Mesothelial cell of epicardium (in vitro differentiated cells): ENCODE measurements around the gene PAXX. TPM values are rescaled to one million over a fixed set of nuclear protein-coding genes. Genes with fewer than 3 reads are reported as not detected.

Experiments used
- DNase-seq, 2 experiments: peaks; one replicate each; pipeline ENCODE4 v3.0.0; 2021; ENCODE audit warnings: low spot score in 2 of 2; ENCODE audit not compliant: unreplicated experiment in 2 of 2
- H3K27ac Mint-ChIP-seq: 2 replicates; pipeline ENCODE4 v1.8.0; 2021; ENCODE audit warnings: mixed read lengths
- H3K27me3 Mint-ChIP-seq: 2 replicates; pipeline ENCODE4 v1.8.0; 2021; ENCODE audit warnings: low read depth, mixed read lengths
- H3K36me3 Mint-ChIP-seq: 2 replicates; pipeline ENCODE4 v1.8.0; 2021; ENCODE audit warnings: mixed read lengths
- H3K4me1 Mint-ChIP-seq: 2 replicates; pipeline ENCODE4 v1.8.0; 2021; ENCODE audit warnings: mixed read lengths
- H3K4me3 Mint-ChIP-seq: 2 replicates; pipeline ENCODE4 v1.8.0; 2021; ENCODE audit warnings: mild to moderate bottlenecking, moderate library complexity, mixed read lengths
- H3K9me3 Mint-ChIP-seq: 2 replicates; pipeline ENCODE4 v1.8.0; 2021; ENCODE audit warnings: mixed read lengths
- CTCF ChIP-seq: fragments of 200-600 bp; sonication (generic); IDR thresholded peaks from one replicate; pipeline ENCODE4 v1.5.0; 2021; ENCODE audit warnings: antibody characterized with exemption; ENCODE audit not compliant: unreplicated experiment
- total RNA-seq: library from RNA; stranded (reverse); gene quantifications from 3 replicates; pipeline ENCODE4 v1.2.1, GENCODE V29; 2021

Gene PAXX
- total RNA-seq, 1 donor from 2014 or later, result 53.1 TPM

- Mint-ChIP-seq H3K36me3 (peaks cover 1% of the 10 kb centered on the region), H3K4me3 (no peak overlapping the region), H3K27ac (no peak overlapping the region), H3K4me1 (peaks cover 3% of the 10 kb centered on the region), H3K9me3 (no peaks in the 10 kb centered on the region), H3K27me3 (no peaks in the 10 kb centered on the region)
- DNase-seq, result no peak
- no peak for TF ChIP-seq CTCF
These were observed 30.4 kb downstream of the PAXX start for GRCh38 chr9:137022662-137023008.

- H3K4me3 Mint-ChIP-seq, result no peak overlapping the region
- no peak for DNase-seq
- H3K27me3 Mint-ChIP-seq, result no peaks in the 10 kb centered on the region
These were observed 30.9 kb downstream of the PAXX start for GRCh38 chr9:137023157-137023556.

DNA sequence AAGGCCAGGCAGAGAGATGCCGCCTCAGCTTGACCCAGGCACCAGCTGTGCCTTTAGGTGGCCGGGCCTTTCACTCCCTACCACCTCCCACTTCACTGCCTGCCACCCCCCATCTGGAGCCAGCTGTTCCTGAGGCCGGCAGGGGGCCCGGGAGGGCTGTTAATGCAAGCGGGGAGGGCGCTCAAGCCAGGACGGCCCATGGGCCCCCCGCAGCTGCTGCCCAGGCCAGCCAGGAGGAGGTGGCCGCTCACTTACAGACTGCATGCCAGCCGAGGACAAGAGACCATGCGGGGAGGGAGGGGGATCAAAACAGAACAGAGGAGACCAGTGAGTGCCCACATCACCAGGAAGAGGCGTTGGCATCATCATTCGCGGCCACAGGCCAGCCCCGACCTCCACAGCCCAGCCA lies 31.4 kb downstream of the PAXX start:
- Mint-ChIP-seq H3K4me3 (no peak overlapping the region), H3K4me1 (peaks cover 3% of the 10 kb centered on the region)

More at GRCh38 chr9:137023157-137023556, 30.9 kb downstream of the PAXX start:
- Mint-ChIP-seq H3K4me1 (peaks cover 3% of the 10 kb centered on the region), H3K27ac (no peak overlapping the region), H3K9me3 (no peaks in the 10 kb centered on the region), H3K36me3 (peaks cover 1% of the 10 kb centered on the region)
- no peak for TF ChIP-seq CTCF

GRCh38 chr9:137025517-137025966 lies 33.3 kb downstream of the PAXX start:
- no peaks in the 10 kb centered on the region for H3K9me3 Mint-ChIP-seq
- H3K4me1 Mint-ChIP-seq, result peaks cover 8% of the 10 kb centered on the region
- no peak for DNase-seq
- H3K27ac Mint-ChIP-seq, result no peak overlapping the region
- no peaks in the 10 kb centered on the region for H3K36me3 Mint-ChIP-seq
- H3K27me3 Mint-ChIP-seq, result no peaks in the 10 kb centered on the region
- TF ChIP-seq CTCF, result no peak
- H3K4me3 Mint-ChIP-seq, result no peak overlapping the region

More for the DNA sequence above, 31.4 kb downstream of the PAXX start:
- H3K27ac Mint-ChIP-seq, result no peak overlapping the region
- no peaks in the 10 kb centered on the region for H3K9me3 Mint-ChIP-seq
- DNase-seq, result no peak
- H3K36me3 Mint-ChIP-seq, result peaks cover under 1% of the 10 kb centered on the region
- no peaks in the 10 kb centered on the region for H3K27me3 Mint-ChIP-seq
- no peak for TF ChIP-seq CTCF

GRCh38 chr9:137026384-137026783 lies 34.2 kb downstream of the PAXX start:
- Mint-ChIP-seq H3K4me1 (peaks cover 8% of the 10 kb centered on the region), H3K4me3 (peak overlapping the region; percentile 77), H3K9me3 (no peaks in the 10 kb centered on the region), H3K36me3 (no peaks in the 10 kb centered on the region), H3K27me3 (no peaks in the 10 kb centered on the region), H3K27ac (no peak overlapping the region)
- no peak for DNase-seq
- TF ChIP-seq CTCF, result no peak

DNA sequence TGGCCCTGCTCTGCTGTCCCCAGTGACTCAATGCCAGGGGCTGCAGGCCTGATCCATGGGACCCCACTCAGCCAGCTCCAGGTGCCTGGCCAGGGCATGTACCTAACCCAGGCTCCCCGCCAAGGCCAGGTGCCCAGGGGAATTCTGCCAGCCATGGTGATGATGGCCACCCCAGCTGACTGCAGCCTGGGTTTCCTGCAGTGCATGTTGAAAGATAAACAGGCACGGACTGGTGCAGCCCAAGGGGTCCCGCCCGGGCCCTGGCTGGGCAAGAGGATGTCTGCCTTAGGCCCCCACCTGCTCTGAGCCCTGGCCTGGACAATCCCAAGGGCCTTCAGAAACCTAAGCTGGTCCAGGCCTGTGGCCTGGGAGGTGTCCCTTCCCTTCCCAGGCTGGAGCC lies 34.6 kb downstream of the PAXX start:
- peak overlapping the region; percentile 77 for H3K4me3 Mint-ChIP-seq
- TF ChIP-seq CTCF, result no peak
- no peak for DNase-seq
- H3K27me3 Mint-ChIP-seq, result no peaks in the 10 kb centered on the region
- H3K36me3 Mint-ChIP-seq, result no peaks in the 10 kb centered on the region
- H3K27ac Mint-ChIP-seq, result no peak overlapping the region
- H3K9me3 Mint-ChIP-seq, result no peaks in the 10 kb centered on the region
- H3K4me1 Mint-ChIP-seq, result peaks cover 8% of the 10 kb centered on the region
